Ecto neural progenitor cell (in vitro differentiated cells): ENCODE measurements around the gene ZBTB20.

Source experiments
- DNase-seq: peaks from one replicate; pipeline ENCODE4 v3.0.0-alpha.2; 2018; ENCODE audit warnings: low spot score

The ZBTB20 gene

GRCh38 chr3:114928989-114929640, 218.0 kb downstream of the ZBTB20 start:
- no peak for DNase-seq

- no peak for DNase-seq
Measured at GRCh38 chr3:114904633-114905032, 242.5 kb downstream of the ZBTB20 start.

DNA sequence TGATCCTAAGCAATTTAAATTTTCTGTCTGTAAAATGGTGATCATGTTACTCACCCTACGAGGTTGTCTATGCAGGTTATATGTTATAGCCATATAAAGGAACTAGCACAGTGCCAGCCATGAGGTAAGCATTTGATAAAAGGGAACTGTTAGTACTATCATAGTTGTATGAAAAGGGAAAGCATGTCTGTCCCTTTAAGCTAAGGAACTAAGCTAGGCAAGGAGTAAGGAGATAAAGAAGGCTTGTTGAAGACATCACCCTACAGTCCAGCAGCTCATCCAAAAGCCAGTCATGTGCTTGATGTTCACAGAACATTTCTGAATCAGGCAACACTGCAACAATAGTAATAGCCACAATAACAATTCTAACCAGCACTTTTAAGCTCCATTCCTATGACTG, 243.9 kb downstream of the ZBTB20 start:
- no peak for DNase-seq

GRCh38 chr3:114902691-114903101, 244.4 kb downstream of the ZBTB20 start:
- peak; percentile 51 for DNase-seq

DNA sequence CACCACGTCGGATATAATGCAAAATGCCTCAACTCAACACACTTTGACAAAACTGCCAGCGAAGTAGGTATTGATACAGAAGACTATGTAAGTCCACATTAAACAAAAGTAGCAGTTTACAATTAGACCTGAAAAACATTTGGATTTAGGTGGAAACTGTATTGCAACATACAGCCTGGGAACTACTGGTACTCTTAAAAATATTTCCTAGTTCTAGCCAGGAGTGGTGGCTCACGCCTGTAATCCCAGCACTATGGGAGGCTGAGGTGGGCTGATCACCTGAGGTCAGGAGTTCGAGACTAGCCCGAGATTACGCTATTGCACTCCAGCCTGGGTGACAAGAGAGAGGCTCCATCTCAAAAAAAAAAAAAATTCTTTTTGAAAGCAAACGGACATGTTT, 246.2 kb downstream of the ZBTB20 start:
- no peak for DNase-seq

GRCh38 chr3:114899186-114899931, 247.7 kb downstream of the ZBTB20 start:
- DNase-seq: peak; percentile 49

DNA sequence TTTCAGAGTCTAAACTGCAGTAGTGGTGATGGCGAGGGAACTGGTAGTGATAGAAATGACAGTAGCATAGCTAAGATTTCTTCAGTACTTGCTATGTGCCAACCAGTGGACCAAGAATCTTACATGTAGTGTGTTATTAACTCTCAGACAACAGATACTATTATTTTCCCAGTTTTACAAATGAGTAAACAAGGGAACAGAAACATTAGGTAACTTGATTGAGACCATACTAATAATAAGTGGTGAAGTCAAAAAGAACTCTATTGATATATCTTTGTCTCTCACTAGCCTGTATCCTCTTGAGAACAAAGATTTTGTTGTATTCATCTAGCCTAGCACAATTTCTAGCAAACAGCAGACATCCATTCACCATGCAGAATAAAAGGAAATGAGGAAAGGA, 250.1 kb downstream of the ZBTB20 start:
- DNase-seq: no peak

GRCh38 chr3:114893361-114893760, 253.7 kb downstream of the ZBTB20 start:
- DNase-seq: no peak

GRCh38 chr3:114892880-114893279, 254.2 kb downstream of the ZBTB20 start:
- no peak for DNase-seq

- DNase-seq: no peak
Measured at GRCh38 chr3:114892131-114892879, 254.8 kb downstream of the ZBTB20 start.

GRCh38 chr3:114887806-114888205, 259.3 kb downstream of the ZBTB20 start:
- DNase-seq: no peak

DNA sequence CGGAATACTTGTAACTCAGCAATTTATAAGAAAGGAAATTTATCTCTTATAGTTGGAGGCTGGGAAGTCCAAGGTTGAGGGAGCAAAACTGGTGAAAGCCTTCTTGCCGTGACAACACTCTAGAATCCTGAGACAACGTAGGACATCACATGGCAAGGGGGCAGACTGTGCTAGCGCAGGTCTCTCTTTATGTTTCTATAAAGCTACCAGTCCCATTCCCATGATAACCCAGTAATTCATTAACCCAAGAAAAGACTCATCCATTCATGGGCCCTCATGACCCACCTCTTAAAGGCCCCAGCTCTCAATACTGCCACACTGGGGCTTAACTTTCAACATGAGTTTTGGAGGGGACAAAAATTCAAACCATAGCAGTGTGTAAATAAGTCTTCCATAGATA, 260.2 kb downstream of the ZBTB20 start:
- no peak for DNase-seq

DNA sequence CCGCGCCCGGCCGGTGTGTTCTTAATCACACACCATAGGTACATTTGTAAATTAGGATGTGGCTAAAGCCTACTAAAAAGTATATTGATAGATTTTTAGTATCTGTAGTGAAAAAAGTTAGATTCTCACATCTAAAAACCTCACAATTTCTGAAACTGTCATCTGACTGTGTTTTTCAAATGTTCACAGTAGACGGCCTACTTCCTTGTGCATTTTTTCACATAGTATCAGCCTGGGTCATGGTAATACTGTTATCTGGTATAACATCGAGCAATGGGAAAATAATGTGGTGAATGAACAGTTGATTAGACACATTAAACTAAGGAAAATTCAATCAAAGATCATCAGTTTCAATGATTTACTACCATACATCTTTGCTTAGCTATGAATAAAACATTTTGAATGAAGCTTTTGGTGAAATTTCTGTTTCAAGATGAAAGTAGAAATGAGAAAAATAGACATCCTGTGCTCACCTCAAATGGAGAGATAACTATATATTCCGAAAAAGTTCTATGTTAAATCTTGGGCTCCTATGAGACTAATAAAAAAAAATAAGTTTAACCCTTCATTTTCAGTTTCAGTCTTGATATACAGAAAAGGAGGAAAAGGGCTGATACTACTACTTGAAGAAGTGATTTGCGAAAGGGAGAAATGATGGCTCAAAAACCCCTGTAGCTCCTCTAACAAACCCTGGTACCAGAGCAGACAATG, 262.7 kb downstream of the ZBTB20 start:
- no peak for DNase-seq

- no peak for DNase-seq
Measured at GRCh38 chr3:114880078-114880477, 267.0 kb downstream of the ZBTB20 start.

GRCh38 chr3:114879059-114880031, 267.7 kb downstream of the ZBTB20 start:
- DNase-seq: no peak

- no peak for DNase-seq
Measured at GRCh38 chr3:114878114-114878839, 268.8 kb downstream of the ZBTB20 start.

DNA sequence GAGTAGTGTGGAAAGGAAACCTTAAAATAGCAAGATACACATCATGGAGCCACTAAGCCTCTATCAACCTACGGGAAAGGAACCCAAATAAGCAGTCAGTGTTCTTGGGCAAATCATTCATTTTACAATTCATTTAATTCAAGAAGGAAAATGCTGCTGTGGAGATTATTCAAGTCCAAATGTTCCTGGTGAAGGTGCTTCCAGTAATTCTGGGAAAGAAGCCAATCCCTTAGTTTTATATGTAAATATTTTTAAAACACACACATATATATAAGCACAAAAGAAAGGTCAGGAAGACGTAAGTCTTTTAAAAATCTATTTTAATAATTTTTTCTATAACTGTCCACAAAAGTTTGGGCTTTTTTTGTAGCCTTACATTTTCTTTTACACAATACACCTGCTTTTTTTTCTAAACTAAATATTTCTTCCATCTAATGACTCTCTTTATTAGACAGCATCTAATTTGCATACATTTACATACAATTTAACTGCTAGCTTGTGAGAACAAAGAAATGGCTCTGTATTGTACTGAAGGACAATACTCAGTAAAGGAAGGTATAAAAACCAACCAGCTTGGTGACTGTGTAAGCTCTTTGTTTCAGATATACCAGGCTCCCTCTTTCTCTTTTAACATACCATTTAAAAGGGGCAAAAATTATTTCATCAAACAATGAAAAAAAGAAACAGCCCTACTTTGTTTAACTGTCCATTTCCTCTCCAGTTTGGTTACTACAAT, 269.5 kb downstream of the ZBTB20 start:
- DNase-seq: no peak

DNA sequence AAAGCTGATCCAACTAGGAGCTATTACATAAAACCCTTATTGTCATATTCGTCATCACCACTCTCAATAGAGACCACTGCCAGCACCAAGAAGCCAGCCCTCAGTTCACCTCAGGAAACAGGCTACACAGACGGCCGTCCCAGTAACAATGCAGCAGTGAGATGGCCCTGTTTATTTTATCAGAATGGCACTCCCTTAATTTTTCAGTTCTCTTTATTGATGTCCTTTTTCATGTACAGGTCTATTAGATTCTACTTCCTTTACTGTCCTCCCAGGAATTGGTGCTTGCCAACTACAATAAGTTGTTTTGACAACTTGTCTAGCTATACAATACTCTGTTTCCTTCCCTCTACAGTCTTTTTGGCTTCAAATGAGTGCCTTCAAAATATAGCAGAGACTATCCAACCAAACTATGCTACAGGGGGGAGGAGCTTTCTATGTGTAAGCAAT, 272.5 kb downstream of the ZBTB20 start:
- DNase-seq: no peak

GRCh38 chr3:114873591-114873990, 273.5 kb downstream of the ZBTB20 start:
- DNase-seq: no peak

GRCh38 chr3:114872588-114872987, 274.5 kb downstream of the ZBTB20 start:
- no peak for DNase-seq
